HepG2 (cell line): Measurements from ENCODE around the gene TAF6. TPM values are rescaled to one million over a fixed set of nuclear protein-coding genes. Genes with fewer than 3 reads are reported as not detected.

Experiments
- AHR ChIP-seq: IDR thresholded peaks from 2 replicates; pipeline ENCODE4 v1.6.1; 2018; ENCODE audit warnings: missing genetic modification reagents, missing compliant biosample characterization
- BRF2 ChIP-seq: sonication (generic); formaldehyde crosslinking; IDR thresholded peaks from 2 replicates; pipeline ENCODE4 v1.8.1; 2022; ENCODE audit warnings: mild to moderate bottlenecking, missing genetic modification reagents
- DNMT1 ChIP-seq: sonication (generic); formaldehyde crosslinking; IDR thresholded peaks from 2 replicates; pipeline ENCODE4 v1.5.1; 2020; ENCODE audit warnings: mild to moderate bottlenecking, missing genetic modification reagents
- DNMT3B ChIP-seq: conservative IDR thresholded peaks from 2 replicates; pipeline ENCODE4 v1.6.1; 2016; ENCODE audit warnings: missing biosample characterization, control low read depth
- MED8 ChIP-seq: sonication (generic); formaldehyde crosslinking; IDR thresholded peaks from 2 replicates; pipeline ENCODE4 v1.8.1; 2023; ENCODE audit warnings: mild to moderate bottlenecking, missing genetic modification reagents; ENCODE audit not compliant: insufficient replicate concordance
- POLR2G ChIP-seq: fragments of 200-400 bp; formaldehyde crosslinking; IDR thresholded peaks from 2 replicates; pipeline ENCODE4 v1.6.1; 2018; ENCODE audit warnings: mild to moderate bottlenecking, low read depth, low read length, moderate library complexity
- SP1 ChIP-seq, 2 experiments: fragments of 450-650 bp in 1 of 2; sonication (generic) in 1 of 2; formaldehyde crosslinking in 1 of 2; IDR thresholded peaks; 2 replicates each; pipeline versions ENCODE4 v1.4.0 to v1.6.1; 2016 to 2020; ENCODE audit warnings: missing genetic modification reagents in 1 of 2
- SP2 ChIP-seq: sonication (generic); formaldehyde crosslinking; IDR thresholded peaks from 2 replicates; pipeline ENCODE4 v1.5.1; 2020; ENCODE audit warnings: mild to moderate bottlenecking, missing genetic modification reagents
- TARDBP ChIP-seq: sonication (generic); formaldehyde crosslinking; IDR thresholded peaks from 2 replicates; pipeline ENCODE4 v1.8.0; 2022; ENCODE audit warnings: mild to moderate bottlenecking, missing genetic modification reagents
- ZBTB8A ChIP-seq: sonication (generic); formaldehyde crosslinking; IDR thresholded peaks from 2 replicates; pipeline ENCODE4 v1.4.0; 2020; ENCODE audit warnings: mild to moderate bottlenecking, low read depth, missing genetic modification reagents, borderline replicate concordance
- ZFP1 ChIP-seq: IDR thresholded peaks from 2 replicates; pipeline ENCODE4 v1.6.1; 2016
- ZIK1 ChIP-seq: sonication (generic); formaldehyde crosslinking; IDR thresholded peaks from 2 replicates; pipeline ENCODE4 v1.5.0; 2020; ENCODE audit warnings: mild to moderate bottlenecking, low read depth, missing genetic modification reagents, borderline replicate concordance
- ZKSCAN5 ChIP-seq: sonication (generic); formaldehyde crosslinking; IDR thresholded peaks from 2 replicates; pipeline ENCODE4 v1.5.1; 2020; ENCODE audit warnings: mild to moderate bottlenecking, missing genetic modification reagents
- ZNF138 ChIP-seq: sonication (generic); formaldehyde crosslinking; IDR thresholded peaks from 2 replicates; pipeline ENCODE4 v1.5.0; 2020; ENCODE audit warnings: mild to moderate bottlenecking, low read depth, missing genetic modification reagents
- ZNF546 ChIP-seq: sonication (generic); formaldehyde crosslinking; conservative IDR thresholded peaks from 2 replicates; pipeline ENCODE4 v1.8.1; 2023; ENCODE audit warnings: mild to moderate bottlenecking, missing genetic modification reagents
- ZNF644 ChIP-seq: IDR thresholded peaks from 2 replicates; pipeline ENCODE4 v1.6.1; 2016; ENCODE audit warnings: low read depth
- ZNF737 ChIP-seq: sonication (generic); formaldehyde crosslinking; IDR thresholded peaks from 2 replicates; pipeline ENCODE4 v1.5.0; 2020; ENCODE audit warnings: missing genetic modification reagents, mild to moderate bottlenecking, borderline replicate concordance
- ZNF768 ChIP-seq: sonication (generic); formaldehyde crosslinking; IDR thresholded peaks from 2 replicates; pipeline ENCODE4 v1.4.0; 2020; ENCODE audit warnings: missing genetic modification reagents
- ZSCAN29 ChIP-seq: sonication (generic); formaldehyde crosslinking; conservative IDR thresholded peaks from 2 replicates; pipeline ENCODE4 v1.4.0; 2020; ENCODE audit warnings: mild to moderate bottlenecking, missing genetic modification reagents
- polyA plus RNA-seq, 8 experiments: library from polyadenylated mRNA; depleted of rRNA in 3 of 8; stranded (reverse) in 7 of 8; unstranded in 1 of 8; fragments of >200 nt; fragmentation: Illumina TruSeq in 4 of 8; extraction: Trizol in 4 of 8; gene quantifications; 2 replicates each; pipeline versions ENCODE4 v1.2.1 to v1.2.3, GENCODE V29; 2011 to 2016; ENCODE audit warnings: low read depth in 4 of 8, missing spikeins in 1 of 8, mixed read lengths in 1 of 8; ENCODE audit not compliant: insufficient read depth in 1 of 8
- total RNA-seq, 5 experiments: library from RNA; depleted of rRNA; stranded (reverse); fragments of >200 nt; fragmentation: Illumina TruSeq; extraction: Trizol; gene quantifications; 2 replicates each; pipeline ENCODE4 v1.2.3, GENCODE V29; 2016; ENCODE audit warnings: low read depth in 1 of 5
- TF ChIP-seq, protein P1 (sequence below), 2 experiments: sonication (generic) in 1 of 2; formaldehyde crosslinking in 1 of 2; IDR thresholded peaks; 2 replicates each; pipeline versions ENCODE4 v1.4.0 to v1.6.1; 2016 to 2020; ENCODE audit warnings: borderline replicate concordance in 1 of 2, low read depth in 1 of 2, mild to moderate bottlenecking in 1 of 2, missing genetic modification reagents in 1 of 2
- TF ChIP-seq, protein P2 (sequence below): IDR thresholded peaks from 2 replicates; pipeline ENCODE4 v1.6.1; 2018; ENCODE audit warnings: missing genetic modification reagents
- TF ChIP-seq, protein P3 (sequence below): sonication (generic); formaldehyde crosslinking; IDR thresholded peaks from 2 replicates; pipeline ENCODE4 v1.4.0; 2020; ENCODE audit warnings: mild to moderate bottlenecking, missing genetic modification reagents

The TAF6 gene
- total and polyA plus RNA-seq, 2 of the 13 experiments (the other 11 are each of a cell fraction or from before 2014, with no cell fraction given) = 12.9 to 18.8 TPM

- TF ChIP-seq ZFP1 (CRISPR knock-in tag) (no peak), ZKSCAN5 (CRISPR knock-in tag) (no peak), ZNF546 (no peak; the same call in 1 of the 2 replicates), ZNF138 (CRISPR knock-in tag) (0 out of 2 replicates have a peak, but pooled peaks have one; percentile 69), ZIK1 (peak; percentile 33; the same call in 1 of the 2 replicates), POLR2G (peak; percentile 61), DNMT3B (CRISPR knock-in tag) (no peak), SP2 (CRISPR knock-in tag) (peak; percentile 90), AHR (no peak), BRF2 (CRISPR knock-in tag) (peak; percentile 71; the same call in 1 of the 2 replicates), ZNF644 (CRISPR knock-in tag) (no peak), DNMT1 (CRISPR knock-in tag) (0 out of 2 replicates have a peak, but pooled peaks have one; percentile 57), SP1 (IDR thresholded peaks at IDR 0.05) (no peak), SP1 (CRISPR knock-in tag; IDR thresholded peaks at IDR 0.05) (peak; percentile 40; the same call in 1 of the 2 replicates), MED8 (peak; percentile 21), ZNF737 (CRISPR knock-in tag) (no peak), ZNF768 (peak; percentile 7; the same call in 1 of the 2 replicates), ZBTB8A (no peak), ZSCAN29 (no peak), TARDBP (CRISPR knock-in tag) (peak; percentile 62; the same call in 1 of the 2 replicates)
- TF ChIP-seq, protein P1, sequence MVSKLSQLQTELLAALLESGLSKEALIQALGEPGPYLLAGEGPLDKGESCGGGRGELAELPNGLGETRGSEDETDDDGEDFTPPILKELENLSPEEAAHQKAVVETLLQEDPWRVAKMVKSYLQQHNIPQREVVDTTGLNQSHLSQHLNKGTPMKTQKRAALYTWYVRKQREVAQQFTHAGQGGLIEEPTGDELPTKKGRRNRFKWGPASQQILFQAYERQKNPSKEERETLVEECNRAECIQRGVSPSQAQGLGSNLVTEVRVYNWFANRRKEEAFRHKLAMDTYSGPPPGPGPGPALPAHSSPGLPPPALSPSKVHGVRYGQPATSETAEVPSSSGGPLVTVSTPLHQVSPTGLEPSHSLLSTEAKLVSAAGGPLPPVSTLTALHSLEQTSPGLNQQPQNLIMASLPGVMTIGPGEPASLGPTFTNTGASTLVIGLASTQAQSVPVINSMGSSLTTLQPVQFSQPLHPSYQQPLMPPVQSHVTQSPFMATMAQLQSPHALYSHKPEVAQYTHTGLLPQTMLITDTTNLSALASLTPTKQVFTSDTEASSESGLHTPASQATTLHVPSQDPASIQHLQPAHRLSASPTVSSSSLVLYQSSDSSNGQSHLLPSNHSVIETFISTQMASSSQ (IDR thresholded peaks at IDR 0.05; ENCODE audit: low read depth) = no peak
- TF ChIP-seq, protein P1 (CRISPR knock-in tag; IDR thresholded peaks at IDR 0.05; ENCODE audit: borderline replicate concordance) = peak; percentile 4; the same call in 1 of the 2 replicates
- TF ChIP-seq, protein P2, sequence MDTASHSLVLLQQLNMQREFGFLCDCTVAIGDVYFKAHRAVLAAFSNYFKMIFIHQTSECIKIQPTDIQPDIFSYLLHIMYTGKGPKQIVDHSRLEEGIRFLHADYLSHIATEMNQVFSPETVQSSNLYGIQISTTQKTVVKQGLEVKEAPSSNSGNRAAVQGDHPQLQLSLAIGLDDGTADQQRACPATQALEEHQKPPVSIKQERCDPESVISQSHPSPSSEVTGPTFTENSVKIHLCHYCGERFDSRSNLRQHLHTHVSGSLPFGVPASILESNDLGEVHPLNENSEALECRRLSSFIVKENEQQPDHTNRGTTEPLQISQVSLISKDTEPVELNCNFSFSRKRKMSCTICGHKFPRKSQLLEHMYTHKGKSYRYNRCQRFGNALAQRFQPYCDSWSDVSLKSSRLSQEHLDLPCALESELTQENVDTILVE = no peak; the same call in 1 of the 2 replicates
- TF ChIP-seq, protein P3, sequence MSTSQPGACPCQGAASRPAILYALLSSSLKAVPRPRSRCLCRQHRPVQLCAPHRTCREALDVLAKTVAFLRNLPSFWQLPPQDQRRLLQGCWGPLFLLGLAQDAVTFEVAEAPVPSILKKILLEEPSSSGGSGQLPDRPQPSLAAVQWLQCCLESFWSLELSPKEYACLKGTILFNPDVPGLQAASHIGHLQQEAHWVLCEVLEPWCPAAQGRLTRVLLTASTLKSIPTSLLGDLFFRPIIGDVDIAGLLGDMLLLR (CRISPR knock-in tag) = peak; percentile 76; the same call in 1 of the 2 replicates
These were observed 17.9 kb downstream of the TAF6 start, which contains the start of the genes AP4M1 and MCM7 (continued) for GRCh38 chr7:100101016-100101862.
